CD4-positive, alpha-beta T cell (primary cell): ENCODE data around the gene FSCN2. TPM values are rescaled to one million over a fixed set of nuclear protein-coding genes. Genes with fewer than 3 reads are reported as not detected.

Experiments used
- ATAC-seq: fragments of 200-7000 bp; cut with Tn5 transposase; one replicate; pipeline ENCODE4 v1.10.0; 2022; ENCODE audit warnings: mild to moderate bottlenecking; ENCODE audit not compliant: poor library complexity
- CTCF ChIA-PET: fragments of 350-600 bp; sonication (Branson Sonifier 250); formaldehyde crosslinking; loops from one replicate; lab custom pipeline; 2021; ENCODE audit warnings: antibody characterized with exemption, inconsistent platforms; lab: Charles Lee
- POLR2A ChIA-PET: fragments of 350-600 bp; sonication (Branson Sonifier 250); formaldehyde crosslinking; loops from one replicate; lab custom pipeline; 2021; ENCODE audit warnings: antibody characterized with exemption, inconsistent platforms; lab: Charles Lee
- DNase-seq, 14 experiments: peaks; one replicate each; pipeline ENCODE4 v3.0.0-alpha.2; 2013 to 2020; ENCODE audit warnings: mixed read lengths in 2 of 14
- H3K27ac ChIP-seq, 2 donors: one replicate each; pipeline versions ENCODE4 v1.5.1 to v1.7.0; 2013; ENCODE audit warnings: low read length in 2 of 2, low read depth in 1 of 2, mild to moderate bottlenecking in 1 of 2
- H3K27me3 ChIP-seq, 2 experiments: 1 replicate in 1 of 2; 2 replicates in 1 of 2; pipeline versions ENCODE4 v1.6.1 to v1.7.0; 2013; ENCODE audit warnings: low read length in 2 of 2, control low read depth in 1 of 2, mild to moderate bottlenecking in 1 of 2, moderate library complexity in 1 of 2; ENCODE audit not compliant: insufficient read depth in 2 of 2, control insufficient read depth in 1 of 2
- H3K36me3 ChIP-seq: one replicate; pipeline ENCODE4 v1.6.1; 2013; ENCODE audit warnings: low read length, control low read depth; ENCODE audit not compliant: insufficient read depth
- H3K4me1 ChIP-seq: one replicate; pipeline ENCODE4 v1.6.1; 2013; ENCODE audit warnings: low read length, control low read depth; ENCODE audit not compliant: insufficient read depth
- H3K4me3 ChIP-seq: one replicate; pipeline ENCODE4 v1.5.1; 2013; ENCODE audit warnings: mild to moderate bottlenecking, low read length, moderate library complexity
- H3K9me3 ChIP-seq, 2 experiments: 1 replicate in 1 of 2; 2 replicates in 1 of 2; pipeline versions ENCODE4 v1.6.1 to v1.7.0; 2013; ENCODE audit warnings: low read length in 2 of 2, mild to moderate bottlenecking in 2 of 2, control low read depth in 1 of 2, moderate library complexity in 1 of 2; ENCODE audit not compliant: control insufficient read depth in 1 of 2, insufficient read depth in 1 of 2
- H3K27ac Mint-ChIP-seq: one replicate; pipeline ENCODE4 v1.8.0; 2020; ENCODE audit warnings: mixed read lengths
- H3K27me3 Mint-ChIP-seq: one replicate; pipeline ENCODE4 v1.8.0; 2021; ENCODE audit warnings: mixed read lengths
- H3K36me3 Mint-ChIP-seq: one replicate; pipeline ENCODE4 v1.8.0; 2021; ENCODE audit warnings: low read depth, mixed read lengths
- H3K4me1 Mint-ChIP-seq: one replicate; pipeline ENCODE4 v1.8.0; 2021; ENCODE audit warnings: low read depth, mixed read lengths
- H3K4me3 Mint-ChIP-seq: one replicate; pipeline ENCODE4 v1.8.0; 2020; ENCODE audit warnings: mild to moderate bottlenecking, mixed read lengths
- H3K9me3 Mint-ChIP-seq: one replicate; pipeline ENCODE4 v1.8.0; 2020; ENCODE audit warnings: mixed read lengths
- CTCF ChIP-seq: fragments of 200-600 bp; IDR thresholded peaks from one replicate; pipeline ENCODE4 v1.8.0; 2022; ENCODE audit warnings: antibody characterized with exemption, mild to moderate bottlenecking
- intact Hi-C, 2 experiments: fragments of 100-400 bp; cut with DNase I in 1 of 2; cut with micrococcal nuclease in 1 of 2; formaldehyde crosslinking; loops; one replicate each; pipeline versions ENCODE4 v1.15.1 to v1.9.0; 2023 to 2025; cut with DNase I, micrococcal nuclease
- total RNA-seq, 174 experiments: library from RNA in 2 of 174; stranded (reverse) in 2 of 174; gene quantifications; one replicate each; pipeline ENCODE4 v1.2.3 and lab custom pipeline; 2021 to 2026

FSCN2 gene
- total RNA-seq, 2 experiments from 2014 or later = 1.0 to 1.1 TPM

DNA sequence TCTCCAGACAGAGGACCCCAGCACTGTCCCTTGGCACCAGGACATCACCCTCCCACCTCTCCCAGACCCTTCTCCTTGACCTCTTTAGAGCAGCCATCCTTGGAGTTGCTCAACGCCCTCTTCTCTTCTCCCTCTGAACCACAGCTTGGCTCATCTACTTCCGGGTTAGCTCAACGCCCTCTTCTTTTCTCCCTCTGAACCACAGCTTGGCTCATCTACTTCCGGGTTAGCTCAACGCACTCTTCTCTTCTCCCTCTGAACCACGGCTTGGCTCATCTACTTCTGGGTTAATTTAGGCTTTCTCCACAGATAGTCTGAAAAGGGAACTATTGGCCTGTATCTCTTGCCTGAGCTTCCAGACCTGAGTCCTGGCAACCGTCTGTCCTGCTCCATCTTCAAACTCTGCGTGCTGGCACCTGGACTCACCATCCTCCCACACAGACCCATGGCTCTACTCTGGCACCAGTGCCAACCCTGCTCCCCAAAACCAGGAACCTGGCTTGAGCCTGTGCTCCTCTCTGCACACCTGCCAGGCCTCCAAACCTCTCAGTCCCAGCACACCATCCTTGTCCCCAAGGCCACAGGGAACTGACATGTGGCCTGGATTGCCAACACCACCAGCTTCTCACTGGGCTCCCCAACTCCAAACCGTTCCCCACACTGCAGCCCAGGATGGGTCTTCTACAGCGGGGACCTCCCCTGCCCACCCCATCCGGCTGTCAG, 49.3 kb downstream of the FSCN2 start:
- no peaks in the 10 kb centered on the region for H3K4me1 ChIP-seq
- intact Hi-C loops = no loop called here
- H3K27ac ChIP-seq = no peak overlapping the region
- no peak for TF ChIP-seq CTCF
- H3K9me3 Mint-ChIP-seq = no peaks in the 10 kb centered on the region
- no peak overlapping the region for H3K4me3 Mint-ChIP-seq
- no peak overlapping the region for H3K4me3 ChIP-seq
- POLR2A ChIA-PET = no interaction called here
- H3K4me1 Mint-ChIP-seq = peaks cover 4% of the 10 kb centered on the region
- no peaks in the 10 kb centered on the region for H3K9me3 ChIP-seq
- peaks cover 64% of the 10 kb centered on the region for H3K36me3 ChIP-seq
- H3K27me3 ChIP-seq = no peaks in the 10 kb centered on the region
- H3K36me3 Mint-ChIP-seq = peaks cover 67% of the 10 kb centered on the region
- CTCF ChIA-PET = no interaction called here
- DNase-seq (peak in 1 of 14 experiments; percentile 53), ATAC-seq (no peak)
- no peaks in the 10 kb centered on the region for H3K27me3 Mint-ChIP-seq
- no peak overlapping the region for H3K27ac Mint-ChIP-seq

GRCh38 chr17:81578038-81578441, 49.9 kb downstream of the FSCN2 start:
- H3K36me3 Mint-ChIP-seq = peaks cover 64% of the 10 kb centered on the region
- CTCF ChIA-PET = interaction anchor here (0.6 kb wide), 1 partner anchor 13 kb away, joined by 4 read pairs; no protein-coding TSS in a partner anchor
- no peaks in the 10 kb centered on the region for H3K9me3 Mint-ChIP-seq

DNA sequence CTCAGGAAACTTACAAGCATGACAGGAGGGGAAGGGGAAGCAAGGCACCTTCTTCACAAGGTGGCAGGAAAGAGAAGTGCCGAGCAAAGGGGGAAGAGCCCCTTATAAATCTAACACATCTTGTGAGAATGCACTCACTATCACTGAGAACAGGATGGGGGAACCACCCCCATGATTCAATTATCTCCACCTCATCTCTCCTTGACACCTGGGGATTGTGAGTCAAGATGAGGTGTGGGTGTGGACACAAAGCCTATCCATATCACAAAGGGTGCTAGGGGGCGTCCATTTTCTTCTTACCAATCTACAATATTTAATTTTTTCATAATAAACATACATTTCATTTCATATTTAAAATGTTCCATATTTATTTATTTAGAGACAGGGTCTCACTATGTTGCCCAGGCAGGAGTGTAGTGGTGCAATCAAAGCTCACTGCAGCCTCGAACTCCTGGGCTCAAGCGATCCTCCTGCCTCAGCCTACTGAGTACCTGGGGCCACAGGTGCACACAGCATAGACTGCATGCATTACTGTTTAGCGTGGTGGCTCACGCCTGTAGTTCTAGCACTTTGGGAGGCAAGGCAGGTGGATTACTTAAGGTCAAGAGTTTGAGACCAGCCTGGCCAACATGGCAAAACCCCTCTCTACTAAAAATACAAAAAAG, 50.5 kb downstream of the FSCN2 start:
- H3K27ac ChIP-seq = no peak overlapping the region
- ChIA-PET POLR2A (interaction anchor here (1.6 kb wide), 1 partner anchor 27 kb away, joined by 4 read pairs; the partner anchor contains the start of gene FAAP100), CTCF (interaction anchor here (0.6 kb wide), 1 partner anchor 12 kb away, joined by 4 read pairs; no protein-coding TSS in a partner anchor)
- ATAC-seq (no peak), DNase-seq (no peak)
- H3K27me3 ChIP-seq = no peaks in the 10 kb centered on the region
- no peak for TF ChIP-seq CTCF
- Mint-ChIP-seq H3K4me3 (no peak overlapping the region), H3K4me1 (peaks cover 4% of the 10 kb centered on the region), H3K27ac (no peak overlapping the region), H3K36me3 (peaks cover 68% of the 10 kb centered on the region), H3K27me3 (no peaks in the 10 kb centered on the region), H3K9me3 (no peaks in the 10 kb centered on the region)
- intact Hi-C loops = no loop called here
- H3K9me3 ChIP-seq = no peaks in the 10 kb centered on the region
- no peak overlapping the region for H3K4me3 ChIP-seq
- peaks cover 72% of the 10 kb centered on the region for H3K36me3 ChIP-seq
- H3K4me1 ChIP-seq = no peaks in the 10 kb centered on the region

More at GRCh38 chr17:81578038-81578441, 49.9 kb downstream of the FSCN2 start:
- Mint-ChIP-seq H3K4me3 (no peak overlapping the region), H3K4me1 (peaks cover 4% of the 10 kb centered on the region), H3K27me3 (no peaks in the 10 kb centered on the region), H3K27ac (no peak overlapping the region)
- TF ChIP-seq CTCF = no peak
- intact Hi-C loops = no loop called here
- Histone ChIP-seq H3K27me3 (no peaks in the 10 kb centered on the region), H3K9me3 (no peaks in the 10 kb centered on the region), H3K4me3 (no peak overlapping the region), H3K4me1 (no peaks in the 10 kb centered on the region), H3K27ac (no peak overlapping the region), H3K36me3 (peaks cover 69% of the 10 kb centered on the region)
- ATAC-seq (no peak), DNase-seq (no peak)
- POLR2A ChIA-PET = no interaction called here
